HL-60 (cell line): Measurements from ENCODE around the gene CATSPERE.

ENCODE experiments used
- DNase-seq, 2 experiments: peaks; one replicate each; pipeline ENCODE4 v3.0.0-alpha.2; 2010 to 2020; ENCODE audit warnings: low read depth in 1 of 2, low spot score in 1 of 2
- H3K27ac ChIP-seq: fragments of 250-450 bp; sonication (Bioruptor Pico); replicated peaks from 2 replicates; pipeline ENCODE4 v1.5.1; 2020; ENCODE audit warnings: mild to moderate bottlenecking, moderate library complexity
- H3K27me3 ChIP-seq: fragments of 250-450 bp; sonication (Bioruptor Pico); 2 replicates; pipeline ENCODE4 v1.5.1; 2021; ENCODE audit warnings: mild to moderate bottlenecking, moderate library complexity; ENCODE audit not compliant: insufficient read depth, poor library complexity, severe bottlenecking
- H3K4me3 ChIP-seq: replicated peaks from 2 replicates; pipeline ENCODE4 v1.5.1; 2011; ENCODE audit warnings: mild to moderate bottlenecking, control low read depth, low read length; ENCODE audit not compliant: insufficient read depth
- GABPA ChIP-seq: IDR thresholded peaks from 2 replicates; pipeline ENCODE4 v1.6.1; 2012; ENCODE audit warnings: low read depth
- POLR2AphosphoS5 ChIP-seq: IDR thresholded peaks from 2 replicates; pipeline ENCODE4 v1.6.1; 2012; ENCODE audit warnings: low read depth
- SPI1 ChIP-seq: IDR thresholded peaks from 2 replicates; pipeline ENCODE4 v1.6.1; 2012; ENCODE audit warnings: low read depth, mild to moderate bottlenecking, borderline replicate concordance
- TF ChIP-seq, protein P1 (sequence below): IDR thresholded peaks from 2 replicates; pipeline ENCODE4 v1.6.1; 2012; ENCODE audit warnings: low read depth; ENCODE audit not compliant: insufficient replicate concordance
- TF ChIP-seq, protein P2 (sequence below): IDR thresholded peaks from one replicate; pipeline ENCODE4 v1.5.1; 2011; ENCODE audit warnings: low read length, control low read depth, inconsistent platforms; ENCODE audit not compliant: insufficient read depth

CATSPERE gene

DNA sequence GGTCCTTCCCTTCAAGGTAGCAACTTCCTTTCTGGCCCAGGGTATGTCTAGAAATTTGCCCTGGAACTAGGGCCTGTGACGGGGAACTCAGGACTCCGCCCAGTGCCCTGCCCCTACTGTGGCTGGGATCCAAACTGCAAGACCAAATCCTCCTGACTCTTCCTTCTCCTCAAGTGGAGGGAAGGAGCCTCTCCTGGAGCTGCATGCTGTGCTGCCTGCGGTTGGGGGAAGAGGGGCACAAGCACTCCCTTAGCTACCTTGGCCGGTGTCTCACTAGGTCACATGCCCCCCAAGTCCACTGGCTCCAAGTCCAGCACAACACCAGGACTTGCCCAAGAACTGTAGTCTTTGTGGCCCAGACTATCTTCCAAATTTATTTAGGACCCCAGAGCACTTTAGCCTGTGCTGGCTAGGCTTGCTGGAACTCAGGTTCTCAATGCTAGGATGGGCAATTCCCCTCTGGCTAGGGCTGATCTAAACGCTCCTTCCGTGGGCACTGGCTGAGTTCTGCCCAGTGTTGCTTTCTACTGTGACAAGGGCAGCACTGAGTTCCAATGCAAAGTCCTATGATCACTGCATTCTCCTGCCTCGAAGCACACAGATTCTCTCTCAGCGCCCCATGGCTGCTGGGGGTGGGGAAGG, 21.6 kb upstream of the CATSPERE start:
- TF ChIP-seq SPI1 (no peak), GABPA (no peak), POLR2AphosphoS5 (no peak)
- TF ChIP-seq, protein P1, sequence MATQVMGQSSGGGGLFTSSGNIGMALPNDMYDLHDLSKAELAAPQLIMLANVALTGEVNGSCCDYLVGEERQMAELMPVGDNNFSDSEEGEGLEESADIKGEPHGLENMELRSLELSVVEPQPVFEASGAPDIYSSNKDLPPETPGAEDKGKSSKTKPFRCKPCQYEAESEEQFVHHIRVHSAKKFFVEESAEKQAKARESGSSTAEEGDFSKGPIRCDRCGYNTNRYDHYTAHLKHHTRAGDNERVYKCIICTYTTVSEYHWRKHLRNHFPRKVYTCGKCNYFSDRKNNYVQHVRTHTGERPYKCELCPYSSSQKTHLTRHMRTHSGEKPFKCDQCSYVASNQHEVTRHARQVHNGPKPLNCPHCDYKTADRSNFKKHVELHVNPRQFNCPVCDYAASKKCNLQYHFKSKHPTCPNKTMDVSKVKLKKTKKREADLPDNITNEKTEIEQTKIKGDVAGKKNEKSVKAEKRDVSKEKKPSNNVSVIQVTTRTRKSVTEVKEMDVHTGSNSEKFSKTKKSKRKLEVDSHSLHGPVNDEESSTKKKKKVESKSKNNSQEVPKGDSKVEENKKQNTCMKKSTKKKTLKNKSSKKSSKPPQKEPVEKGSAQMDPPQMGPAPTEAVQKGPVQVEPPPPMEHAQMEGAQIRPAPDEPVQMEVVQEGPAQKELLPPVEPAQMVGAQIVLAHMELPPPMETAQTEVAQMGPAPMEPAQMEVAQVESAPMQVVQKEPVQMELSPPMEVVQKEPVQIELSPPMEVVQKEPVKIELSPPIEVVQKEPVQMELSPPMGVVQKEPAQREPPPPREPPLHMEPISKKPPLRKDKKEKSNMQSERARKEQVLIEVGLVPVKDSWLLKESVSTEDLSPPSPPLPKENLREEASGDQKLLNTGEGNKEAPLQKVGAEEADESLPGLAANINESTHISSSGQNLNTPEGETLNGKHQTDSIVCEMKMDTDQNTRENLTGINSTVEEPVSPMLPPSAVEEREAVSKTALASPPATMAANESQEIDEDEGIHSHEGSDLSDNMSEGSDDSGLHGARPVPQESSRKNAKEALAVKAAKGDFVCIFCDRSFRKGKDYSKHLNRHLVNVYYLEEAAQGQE: no peak
- TF ChIP-seq, protein P2, sequence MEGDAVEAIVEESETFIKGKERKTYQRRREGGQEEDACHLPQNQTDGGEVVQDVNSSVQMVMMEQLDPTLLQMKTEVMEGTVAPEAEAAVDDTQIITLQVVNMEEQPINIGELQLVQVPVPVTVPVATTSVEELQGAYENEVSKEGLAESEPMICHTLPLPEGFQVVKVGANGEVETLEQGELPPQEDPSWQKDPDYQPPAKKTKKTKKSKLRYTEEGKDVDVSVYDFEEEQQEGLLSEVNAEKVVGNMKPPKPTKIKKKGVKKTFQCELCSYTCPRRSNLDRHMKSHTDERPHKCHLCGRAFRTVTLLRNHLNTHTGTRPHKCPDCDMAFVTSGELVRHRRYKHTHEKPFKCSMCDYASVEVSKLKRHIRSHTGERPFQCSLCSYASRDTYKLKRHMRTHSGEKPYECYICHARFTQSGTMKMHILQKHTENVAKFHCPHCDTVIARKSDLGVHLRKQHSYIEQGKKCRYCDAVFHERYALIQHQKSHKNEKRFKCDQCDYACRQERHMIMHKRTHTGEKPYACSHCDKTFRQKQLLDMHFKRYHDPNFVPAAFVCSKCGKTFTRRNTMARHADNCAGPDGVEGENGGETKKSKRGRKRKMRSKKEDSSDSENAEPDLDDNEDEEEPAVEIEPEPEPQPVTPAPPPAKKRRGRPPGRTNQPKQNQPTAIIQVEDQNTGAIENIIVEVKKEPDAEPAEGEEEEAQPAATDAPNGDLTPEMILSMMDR: no peak
- no peaks in the 10 kb centered on the region for H3K27me3 ChIP-seq
- H3K4me3 ChIP-seq: no peak overlapping the region
- DNase-seq: no peak
- H3K27ac ChIP-seq: no peak overlapping the region

DNA sequence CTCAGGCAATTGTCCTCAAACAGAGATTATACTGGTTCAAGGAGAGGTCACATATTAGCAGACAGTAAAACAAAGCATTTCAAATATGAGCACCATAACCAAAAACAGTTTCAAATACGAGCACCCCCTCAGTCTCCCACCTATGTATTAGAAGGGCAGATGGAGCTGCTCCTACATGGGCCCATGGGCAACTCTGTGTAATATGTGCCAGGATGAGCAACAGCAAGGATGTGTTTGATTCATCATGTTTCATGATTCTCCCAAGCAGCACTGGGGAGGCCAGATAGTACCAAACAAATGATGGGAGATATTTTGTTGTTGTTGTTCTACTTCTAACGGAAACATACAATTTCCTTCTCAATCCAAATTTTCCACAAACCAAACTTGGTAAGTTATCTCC, 18.2 kb upstream of the CATSPERE start:
- H3K4me3 ChIP-seq: no peak overlapping the region
- no peak for TF ChIP-seq GABPA
- TF ChIP-seq POLR2AphosphoS5: no peak
- TF ChIP-seq, protein P1: no peak
- TF ChIP-seq SPI1: no peak
- TF ChIP-seq, protein P2: no peak
- no peaks in the 10 kb centered on the region for H3K27me3 ChIP-seq
- no peak overlapping the region for H3K27ac ChIP-seq
- DNase-seq: no peak

DNA sequence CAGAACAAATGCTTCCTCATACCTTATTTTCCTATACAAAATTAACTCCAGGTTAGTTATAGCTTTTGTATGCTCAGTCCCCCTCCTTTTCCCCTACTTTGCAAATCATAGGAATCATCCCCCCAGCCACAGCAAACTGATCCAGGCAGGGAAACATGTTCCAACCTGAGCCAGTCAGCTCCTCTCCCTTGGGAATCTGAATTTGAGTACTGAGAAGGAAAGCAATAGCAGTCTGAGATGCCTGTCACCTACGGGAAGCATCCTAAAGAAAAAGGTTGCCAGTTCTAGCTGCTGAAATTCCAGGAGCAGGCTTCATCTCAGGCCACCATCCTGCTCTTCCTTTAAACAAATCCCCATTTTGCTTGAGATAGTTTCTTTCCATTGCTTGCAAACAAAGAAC, 16.2 kb upstream of the CATSPERE start:
- no peak for DNase-seq
- no peak for TF ChIP-seq GABPA
- TF ChIP-seq, protein P1: no peak
- TF ChIP-seq, protein P2: no peak
- no peak for TF ChIP-seq POLR2AphosphoS5
- TF ChIP-seq SPI1: no peak
- H3K27me3 ChIP-seq: no peaks in the 10 kb centered on the region
- no peak overlapping the region for H3K27ac ChIP-seq
- H3K4me3 ChIP-seq: no peak overlapping the region
